Testis (tissue), 3 donors: ENCODE results near the gene NTM. TPM values are rescaled to one million over a fixed set of nuclear protein-coding genes. Genes with fewer than 3 reads are reported as not detected.

Experiments
- DNase-seq: peaks from one replicate; pipeline ENCODE4 v3.0.0-alpha.2; 2019
- H3K27ac ChIP-seq, 2 donors: fragments of 200-600 bp; sonication (generic); one replicate each; pipeline ENCODE4 v1.5.1; 2019
- H3K27me3 ChIP-seq: fragments of 200-600 bp; sonication (generic); one replicate; pipeline ENCODE4 v1.5.1; 2019
- H3K36me3 ChIP-seq: fragments of 200-600 bp; sonication (generic); one replicate; pipeline ENCODE4 v1.5.1; 2017; ENCODE audit warnings: low read depth; ENCODE audit errors: missing control alignments
- H3K4me1 ChIP-seq: fragments of 200-600 bp; sonication (generic); one replicate; pipeline ENCODE4 v1.5.1; 2019
- H3K4me3 ChIP-seq, 2 donors: fragments of 200-600 bp; sonication (generic); one replicate each; pipeline ENCODE4 v1.5.1; 2017 to 2019
- H3K9me3 ChIP-seq: fragments of 200-600 bp; sonication (generic); one replicate; pipeline ENCODE4 v1.5.1; 2017
- POLR2A ChIP-seq: fragments of 450-650 bp; IDR thresholded peaks from one replicate; pipeline ENCODE4 v1.6.1; 2017; ENCODE audit warnings: antibody characterized with exemption, mild to moderate bottlenecking, moderate library complexity
- WGBS, 2 donors: methylation state at CpG; one replicate each; pipeline ENCODE4 v1.1.5; 2018; 5-methylcytosine and 5-hydroxymethylcytosine counted together
- intact Hi-C: fragments of 100-400 bp; cut with DNase I; formaldehyde crosslinking; loops from one replicate; pipeline ENCODE4 v1.15.1; 2023; ENCODE audit warnings: low total_unique reads
- polyA plus RNA-seq: library from polyadenylated mRNA; stranded (reverse); fragments of 350-450 nt; fragmentation: Illumina TruSeq; extraction: RNeasy Lipid Tissue Mini Kit (QIAGEN cat#74804); gene quantifications from one replicate; pipeline ENCODE4 v1.2.3, GENCODE V29; 2014; ENCODE audit warnings: low read depth, low replicate concordance; ENCODE audit not compliant: insufficient read depth
- total RNA-seq, 2 donors: library from RNA; depleted of rRNA; stranded (reverse); fragments of >200 nt; gene quantifications; one replicate each; pipeline ENCODE4 v1.2.3, GENCODE V29; 2016
- TF ChIP-seq, protein P1 (sequence below), 3 experiments: fragments of 450-650 bp in 2 of 3; fragments of 200-600 bp in 1 of 3; sonication (generic) in 1 of 3; IDR thresholded peaks; one replicate each; pipeline ENCODE4 v1.5.1; 2016 to 2019; ENCODE audit warnings: antibody characterized with exemption in 3 of 3, mild to moderate bottlenecking in 2 of 3, moderate library complexity in 1 of 3

Gene NTM
- total and polyA plus RNA-seq, 3 donors from 2014 or later: 1.7 to 4.5 (median 1.8) TPM

DNA sequence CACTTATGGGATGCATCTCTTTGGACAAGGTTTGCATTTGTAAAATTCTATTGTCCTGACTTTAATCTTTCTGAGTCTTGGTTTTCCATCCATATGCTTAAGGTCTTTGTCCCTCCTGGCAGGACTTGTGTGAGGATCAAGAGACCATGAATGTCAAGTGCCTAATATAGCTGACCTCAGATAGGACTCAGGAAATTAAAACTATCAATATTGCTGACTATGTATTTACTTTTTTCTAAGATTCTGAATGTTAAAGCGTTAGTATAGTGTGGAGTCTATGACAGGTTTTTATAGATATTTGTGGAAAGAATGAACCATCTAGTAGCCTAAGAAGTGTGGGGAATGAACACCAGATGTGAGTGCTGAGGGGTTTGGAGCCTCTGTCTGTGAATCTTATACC, 637.8 kb downstream of the NTM start:
- TF ChIP-seq, protein P1, sequence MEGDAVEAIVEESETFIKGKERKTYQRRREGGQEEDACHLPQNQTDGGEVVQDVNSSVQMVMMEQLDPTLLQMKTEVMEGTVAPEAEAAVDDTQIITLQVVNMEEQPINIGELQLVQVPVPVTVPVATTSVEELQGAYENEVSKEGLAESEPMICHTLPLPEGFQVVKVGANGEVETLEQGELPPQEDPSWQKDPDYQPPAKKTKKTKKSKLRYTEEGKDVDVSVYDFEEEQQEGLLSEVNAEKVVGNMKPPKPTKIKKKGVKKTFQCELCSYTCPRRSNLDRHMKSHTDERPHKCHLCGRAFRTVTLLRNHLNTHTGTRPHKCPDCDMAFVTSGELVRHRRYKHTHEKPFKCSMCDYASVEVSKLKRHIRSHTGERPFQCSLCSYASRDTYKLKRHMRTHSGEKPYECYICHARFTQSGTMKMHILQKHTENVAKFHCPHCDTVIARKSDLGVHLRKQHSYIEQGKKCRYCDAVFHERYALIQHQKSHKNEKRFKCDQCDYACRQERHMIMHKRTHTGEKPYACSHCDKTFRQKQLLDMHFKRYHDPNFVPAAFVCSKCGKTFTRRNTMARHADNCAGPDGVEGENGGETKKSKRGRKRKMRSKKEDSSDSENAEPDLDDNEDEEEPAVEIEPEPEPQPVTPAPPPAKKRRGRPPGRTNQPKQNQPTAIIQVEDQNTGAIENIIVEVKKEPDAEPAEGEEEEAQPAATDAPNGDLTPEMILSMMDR (IDR thresholded peaks at IDR 0.05): no peak
- TF ChIP-seq POLR2A: no peak
- WGBS, 2 donors: 54 to 67% methylated on average over 1 of the region's 1 CpG
- intact Hi-C loops: no loop called here
- Histone ChIP-seq H3K4me3 (no peak overlapping the region), H3K36me3 (no peaks in the 10 kb centered on the region), H3K9me3 (no peaks in the 10 kb centered on the region), H3K27me3 (no peaks in the 10 kb centered on the region), H3K27ac (no peak overlapping the region), H3K4me1 (no peaks in the 10 kb centered on the region)
- DNase-seq: no peak

DNA sequence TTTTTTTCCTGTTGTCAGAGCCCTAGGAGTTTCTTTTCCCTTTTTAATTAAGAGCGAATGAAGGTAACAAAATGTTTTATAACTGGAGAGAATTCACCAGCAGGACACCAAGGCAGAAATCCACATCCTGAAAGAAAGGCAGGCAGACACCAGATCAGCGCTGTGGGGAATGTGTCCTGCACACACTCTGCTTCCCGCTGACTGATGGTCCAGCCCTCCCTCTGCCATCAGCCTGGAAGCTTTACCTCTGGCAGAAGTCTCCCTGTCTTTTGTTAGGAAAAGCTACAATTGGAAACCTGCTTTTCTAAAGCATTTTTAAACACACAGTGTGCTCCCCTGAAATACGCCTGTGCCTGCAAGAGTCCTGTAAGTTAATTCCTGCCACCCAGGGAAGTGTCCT, 638.5 kb downstream of the NTM start:
- H3K4me3 ChIP-seq: no peak overlapping the region

DNA sequence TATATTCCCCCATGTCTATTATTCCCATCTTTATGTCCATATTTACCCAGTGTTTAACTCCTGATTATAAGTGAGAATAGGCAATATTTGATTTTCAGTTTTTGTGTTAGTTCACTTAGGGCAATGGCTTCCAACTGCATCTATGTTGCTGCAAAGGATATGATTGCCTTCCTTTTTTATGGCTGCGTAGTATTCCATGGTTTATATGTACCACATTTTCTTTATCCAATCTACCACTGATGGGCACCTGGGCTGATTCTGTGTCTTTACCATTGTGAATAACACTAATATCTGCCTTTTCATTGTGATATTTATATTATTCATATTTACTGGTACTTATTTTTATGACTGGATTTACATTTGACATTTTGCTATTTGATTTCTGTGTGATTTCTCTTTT, 649.6 kb downstream of the NTM start:
- no peaks in the 10 kb centered on the region for H3K9me3 ChIP-seq
- intact Hi-C loops: no loop called here
- H3K27me3 ChIP-seq: no peaks in the 10 kb centered on the region
- no peaks in the 10 kb centered on the region for H3K36me3 ChIP-seq
- no peak overlapping the region for H3K4me3 ChIP-seq
- no peak for TF ChIP-seq POLR2A
- TF ChIP-seq, protein P1 (IDR thresholded peaks at IDR 0.05): no peak
- no peak for DNase-seq
- 96 to 100% methylated on average over 1 of the region's 1 CpG for WGBS, 2 donors
- no peak overlapping the region for H3K27ac ChIP-seq
- no peaks in the 10 kb centered on the region for H3K4me1 ChIP-seq

More for the DNA sequence above, 638.5 kb downstream of the NTM start:
- Histone ChIP-seq H3K4me1 (no peaks in the 10 kb centered on the region), H3K27ac (no peak overlapping the region), H3K9me3 (no peaks in the 10 kb centered on the region), H3K27me3 (no peaks in the 10 kb centered on the region), H3K36me3 (no peaks in the 10 kb centered on the region)
- no peak for TF ChIP-seq POLR2A
- TF ChIP-seq, protein P1 (IDR thresholded peaks at IDR 0.05): no peak
- no peak for DNase-seq
- intact Hi-C loops: no loop called here
- WGBS, 2 donors: 55 to 58% methylated on average over 4 of the region's 4 CpGs

DNA sequence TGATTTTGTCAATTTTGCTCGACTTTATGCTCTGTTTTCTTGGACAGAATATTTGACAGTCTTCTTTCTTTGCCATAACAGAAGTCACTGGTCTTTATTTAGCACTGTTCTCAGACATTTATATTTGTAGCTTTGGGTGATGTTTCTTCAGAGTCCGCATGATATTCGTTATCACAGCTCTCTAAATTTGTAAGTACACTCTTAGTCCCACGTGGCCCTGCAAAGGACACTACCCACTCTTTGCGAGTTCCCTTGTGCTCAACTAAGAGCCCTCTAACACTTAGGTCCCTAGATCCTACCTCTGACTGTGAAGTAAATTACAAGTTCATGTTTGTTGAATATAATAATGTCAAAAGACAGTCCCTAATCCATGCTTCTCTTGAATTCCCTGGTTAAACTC, 651.9 kb downstream of the NTM start:
- DNase-seq: no peak
- Histone ChIP-seq H3K27ac (no peak overlapping the region), H3K4me3 (no peak overlapping the region), H3K9me3 (no peaks in the 10 kb centered on the region), H3K4me1 (no peaks in the 10 kb centered on the region), H3K36me3 (no peaks in the 10 kb centered on the region), H3K27me3 (no peaks in the 10 kb centered on the region)
- intact Hi-C loops: no loop called here
- TF ChIP-seq, protein P1 (IDR thresholded peaks at IDR 0.05): no peak
- no peak for TF ChIP-seq POLR2A
- WGBS, 2 donors: 74 to 78% methylated on average over 5 of the region's 5 CpGs

DNA sequence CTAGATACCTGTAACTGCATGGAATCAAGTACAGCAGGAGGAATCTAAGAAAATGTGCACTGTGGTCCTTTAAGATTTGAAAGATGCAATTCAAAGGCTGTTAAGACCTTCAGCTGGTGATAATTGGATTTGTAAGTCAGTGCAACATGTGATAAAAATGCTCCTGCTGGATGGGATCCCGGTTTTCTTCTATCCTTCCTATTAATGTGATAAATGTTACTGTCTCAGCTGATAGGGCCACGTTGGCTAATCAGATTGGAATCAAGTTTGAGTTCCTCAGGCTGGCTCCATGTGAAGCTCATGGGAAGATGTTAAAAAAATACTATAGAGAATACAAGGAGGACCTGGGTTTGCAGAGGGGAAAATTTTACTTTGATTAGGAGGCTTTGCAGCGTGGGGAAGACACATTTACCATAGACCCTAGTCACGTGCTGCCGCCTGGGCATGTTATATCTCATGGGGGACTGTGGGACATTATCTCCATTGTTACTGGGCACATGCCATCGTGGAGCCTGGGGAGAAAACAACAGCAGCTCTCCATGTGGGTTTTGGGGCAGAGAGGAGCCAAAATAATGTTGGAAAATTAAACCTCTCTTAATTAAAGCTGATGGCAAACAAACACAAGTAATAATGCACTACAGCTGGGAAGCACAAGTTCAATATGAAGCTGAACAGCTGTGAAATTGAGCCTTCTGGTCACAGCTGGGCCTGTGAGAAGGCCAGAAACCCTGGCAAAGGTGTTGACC, 652.5 kb downstream of the NTM start:
- intact Hi-C loops: no loop called here
- Histone ChIP-seq H3K9me3 (no peaks in the 10 kb centered on the region), H3K4me3 (no peak overlapping the region), H3K27ac (no peak overlapping the region), H3K27me3 (no peaks in the 10 kb centered on the region), H3K36me3 (no peaks in the 10 kb centered on the region), H3K4me1 (no peaks in the 10 kb centered on the region)
- no peak for DNase-seq
- TF ChIP-seq POLR2A: no peak
- TF ChIP-seq, protein P1 (IDR thresholded peaks at IDR 0.05): no peak
- WGBS, 2 donors: 40 to 42% methylated on average over 6 of the region's 6 CpGs
